Mesendoderm (in vitro differentiated cells): ENCODE data around the gene CASP2.

Experiments
- DNase-seq: peaks from one replicate; pipeline ENCODE4 v3.0.0; 2013
- H2AK5ac ChIP-seq: 2 replicates; pipeline ENCODE4 v1.6.1; 2013; ENCODE audit warnings: low read length, inconsistent platforms
- H2BK120ac ChIP-seq: 2 replicates; pipeline ENCODE4 v1.6.1; 2013; ENCODE audit warnings: low read depth, mild to moderate bottlenecking, low read length, moderate library complexity, mixed read lengths
- H2BK15ac ChIP-seq: replicated peaks from 2 replicates; pipeline ENCODE4 v1.6.1; 2013; ENCODE audit warnings: low read depth, mild to moderate bottlenecking, moderate library complexity
- H2BK5ac ChIP-seq: 2 replicates; pipeline ENCODE4 v1.6.1; 2013; ENCODE audit warnings: low read length, inconsistent platforms
- H3K18ac ChIP-seq: 2 replicates; pipeline ENCODE4 v1.6.1; 2013; ENCODE audit warnings: mild to moderate bottlenecking, low read length, mixed read lengths
- H3K23ac ChIP-seq: one replicate; pipeline ENCODE4 v1.6.1; 2013; ENCODE audit warnings: low read length
- H3K27ac ChIP-seq: 2 replicates; pipeline ENCODE4 v1.5.1; 2013; ENCODE audit warnings: low read depth, mild to moderate bottlenecking, inconsistent platforms, low read length, moderate library complexity
- H3K27me3 ChIP-seq: 2 replicates; pipeline ENCODE4 v1.6.1; 2013; ENCODE audit warnings: low read length, control low read depth, mild to moderate bottlenecking, inconsistent platforms; ENCODE audit not compliant: insufficient read depth, poor library complexity
- H3K36me3 ChIP-seq: 2 replicates; pipeline ENCODE4 v1.6.1; 2013; ENCODE audit warnings: low read length, inconsistent platforms; ENCODE audit not compliant: control insufficient read depth, insufficient read depth
- H3K4ac ChIP-seq: one replicate; pipeline ENCODE4 v1.6.1; 2013; ENCODE audit warnings: low read depth, mild to moderate bottlenecking, low read length, moderate library complexity
- H3K4me1 ChIP-seq: 2 replicates; pipeline ENCODE4 v1.6.1; 2013; ENCODE audit warnings: low read depth, low read length, inconsistent platforms; ENCODE audit not compliant: control insufficient read depth
- H3K4me2 ChIP-seq: 2 replicates; pipeline ENCODE4 v1.6.1; 2013; ENCODE audit warnings: low read length
- H3K4me3 ChIP-seq: 2 replicates; pipeline ENCODE4 v1.5.1; 2013; ENCODE audit warnings: mild to moderate bottlenecking, low read length
- H3K56ac ChIP-seq: one replicate; pipeline ENCODE4 v1.6.1; 2013; ENCODE audit warnings: low read length
- H3K79me1 ChIP-seq: 2 replicates; pipeline ENCODE4 v1.6.1; 2013; ENCODE audit warnings: low read length, inconsistent platforms
- H3K79me2 ChIP-seq: 2 replicates; pipeline ENCODE4 v1.6.1; 2013; ENCODE audit warnings: mild to moderate bottlenecking, low read length; ENCODE audit not compliant: control insufficient read depth, insufficient read depth
- H3K9ac ChIP-seq: 2 replicates; pipeline ENCODE4 v1.6.1; 2013; ENCODE audit warnings: low read length, inconsistent platforms
- H4K5ac ChIP-seq: one replicate; pipeline ENCODE4 v1.6.1; 2013; ENCODE audit warnings: low read length
- H4K8ac ChIP-seq: one replicate; pipeline ENCODE4 v1.6.1; 2013; ENCODE audit warnings: low read depth, mild to moderate bottlenecking, control low read depth, low read length, moderate library complexity
- WGBS: extraction: QIAGEN DNeasy Blood & Tissue Kit; methylation state at CpG from one replicate; pipeline ENCODE4 v1.1.7; 2013; ENCODE audit warnings: low lambda C conversion rate, missing lambda C conversion rate; ENCODE audit not compliant: insufficient coverage; ENCODE audit errors: extremely low coverage; 5-methylcytosine and 5-hydroxymethylcytosine counted together

CASP2 gene

DNA sequence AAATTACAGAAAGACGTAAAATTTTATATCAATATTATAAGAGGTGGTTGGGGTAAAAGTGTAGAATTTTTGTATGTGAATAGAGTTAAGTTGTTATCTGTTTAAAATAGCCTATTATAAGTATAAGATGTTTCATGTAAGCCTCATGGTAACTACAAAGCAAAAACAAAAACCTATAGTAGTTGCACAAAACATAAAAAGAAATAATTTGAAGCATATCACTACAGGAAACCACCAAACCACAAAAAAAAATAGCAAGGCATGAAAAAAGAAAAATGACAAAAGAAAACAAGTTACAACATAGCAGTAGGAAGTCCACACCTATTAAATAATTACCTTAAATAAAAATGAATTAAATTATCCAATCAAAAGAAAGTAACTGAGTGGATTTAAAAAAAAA lies 37.3 kb upstream of the CASP2 start:
- H3K27ac ChIP-seq, result no peak overlapping the region
- no peak overlapping the region for H2BK15ac ChIP-seq
- H3K9ac ChIP-seq, result no peak overlapping the region
- no peaks in the 10 kb centered on the region for H3K79me2 ChIP-seq
- 100% methylated on average over 1 of the region's 1 CpG for WGBS
- no peak overlapping the region for H2AK5ac ChIP-seq
- H3K4ac ChIP-seq, result no peak overlapping the region
- H2BK5ac ChIP-seq, result no peak overlapping the region
- H3K79me1 ChIP-seq, result no peaks in the 10 kb centered on the region
- H3K4me1 ChIP-seq, result no peaks in the 10 kb centered on the region
- H2BK120ac ChIP-seq, result no peak overlapping the region
- no peak overlapping the region for H3K23ac ChIP-seq
- no peak overlapping the region for H3K4me2 ChIP-seq
- no peaks in the 10 kb centered on the region for H3K36me3 ChIP-seq
- H3K27me3 ChIP-seq, result no peaks in the 10 kb centered on the region
- no peak for DNase-seq
- no peak overlapping the region for H3K18ac ChIP-seq
- H4K5ac ChIP-seq, result no peak overlapping the region
- no peak overlapping the region for H3K56ac ChIP-seq
- no peak overlapping the region for H3K4me3 ChIP-seq
- no peak overlapping the region for H4K8ac ChIP-seq

DNA sequence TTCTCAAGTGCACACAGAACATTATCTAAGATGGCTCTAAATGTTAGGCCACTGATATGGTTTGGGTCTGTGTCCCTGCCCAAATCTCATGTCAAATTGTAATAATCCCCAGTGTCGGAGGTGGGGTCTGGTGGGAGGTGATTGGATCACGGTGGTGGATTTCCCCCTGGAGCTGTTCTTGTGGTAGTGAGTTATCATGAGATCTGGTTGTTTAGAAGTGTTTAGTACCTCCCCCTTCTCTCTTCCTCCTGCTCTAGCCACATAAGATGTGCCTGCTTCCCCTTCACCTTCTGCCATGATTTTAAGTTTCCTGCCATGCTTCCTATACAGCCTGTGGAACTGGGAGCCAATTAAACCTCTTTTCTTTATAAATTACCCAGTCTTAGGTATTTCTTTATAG lies 36.1 kb upstream of the CASP2 start:
- Histone ChIP-seq H3K79me1 (no peaks in the 10 kb centered on the region), H2BK120ac (no peak overlapping the region), H2AK5ac (no peak overlapping the region), H4K5ac (no peak overlapping the region), H2BK5ac (no peak overlapping the region), H3K79me2 (no peaks in the 10 kb centered on the region), H3K4me2 (no peak overlapping the region), H3K9ac (no peak overlapping the region), H3K18ac (no peak overlapping the region), H3K4ac (no peak overlapping the region), H2BK15ac (no peak overlapping the region), H3K27me3 (no peaks in the 10 kb centered on the region), H3K56ac (no peak overlapping the region), H3K23ac (no peak overlapping the region), H3K36me3 (no peaks in the 10 kb centered on the region), H4K8ac (no peak overlapping the region), H3K4me1 (no peaks in the 10 kb centered on the region), H3K27ac (no peak overlapping the region), H3K4me3 (no peak overlapping the region)
- WGBS, result no CpG with 5 or more reads among the region's 2 CpGs
- no peak for DNase-seq

DNA sequence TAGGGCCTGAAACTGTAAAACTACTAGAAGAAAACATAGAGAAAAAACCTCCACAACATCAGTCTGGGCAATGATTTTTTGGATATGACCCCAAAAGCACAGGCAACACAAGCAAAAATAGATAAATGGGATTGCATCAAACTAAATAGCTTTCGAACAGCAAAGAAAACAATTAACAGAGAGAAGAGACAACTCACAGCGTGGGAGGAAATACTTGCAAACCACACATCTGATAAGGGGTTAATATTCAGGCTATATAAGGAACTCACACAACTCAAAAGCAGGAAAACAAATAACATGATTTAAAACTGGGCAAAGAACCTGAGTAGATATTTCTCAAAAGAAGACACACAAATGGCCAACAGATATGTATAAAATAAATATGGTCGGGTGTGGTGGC lies 32.6 kb upstream of the CASP2 start:
- Histone ChIP-seq H3K27me3 (no peaks in the 10 kb centered on the region), H3K4me3 (no peak overlapping the region), H3K9ac (no peak overlapping the region), H3K18ac (no peak overlapping the region), H2BK15ac (no peak overlapping the region), H3K4me1 (no peaks in the 10 kb centered on the region), H4K5ac (no peak overlapping the region), H3K4me2 (no peak overlapping the region), H3K79me2 (no peaks in the 10 kb centered on the region), H3K4ac (no peak overlapping the region), H3K36me3 (no peaks in the 10 kb centered on the region), H4K8ac (no peak overlapping the region), H3K79me1 (no peaks in the 10 kb centered on the region), H2BK5ac (no peak overlapping the region), H2AK5ac (no peak overlapping the region), H2BK120ac (no peak overlapping the region), H3K23ac (no peak overlapping the region), H3K27ac (no peak overlapping the region), H3K56ac (no peak overlapping the region)
- WGBS, result no CpG with 5 or more reads among the region's 3 CpGs
- no peak for DNase-seq

DNA sequence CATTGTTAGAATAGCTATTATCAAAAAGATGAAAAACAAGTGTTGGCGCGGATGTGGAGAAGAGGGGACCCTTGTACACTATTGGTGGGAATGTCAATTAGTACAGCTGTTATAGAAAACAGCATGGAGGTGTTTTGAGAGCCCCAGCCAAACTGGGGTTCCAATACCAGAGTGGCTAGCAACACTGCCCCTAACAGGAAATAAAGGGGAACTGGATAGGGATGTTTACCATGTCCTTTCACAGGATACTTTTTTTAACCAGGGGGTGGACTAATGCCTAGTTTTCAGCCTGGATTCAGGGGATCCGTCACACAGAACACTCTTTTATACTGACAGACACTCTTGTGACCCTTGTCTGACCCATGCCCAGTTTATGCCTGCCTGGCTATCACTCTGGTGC lies 31.8 kb upstream of the CASP2 start:
- Histone ChIP-seq H3K4me1 (no peaks in the 10 kb centered on the region), H3K4ac (no peak overlapping the region), H3K4me2 (no peak overlapping the region), H2BK5ac (no peak overlapping the region), H2BK15ac (no peak overlapping the region), H3K79me1 (no peaks in the 10 kb centered on the region), H3K56ac (no peak overlapping the region), H2AK5ac (no peak overlapping the region), H2BK120ac (no peak overlapping the region), H3K79me2 (no peaks in the 10 kb centered on the region), H3K9ac (no peak overlapping the region), H3K27me3 (no peaks in the 10 kb centered on the region), H4K5ac (no peak overlapping the region), H3K4me3 (no peak overlapping the region), H3K36me3 (no peaks in the 10 kb centered on the region), H3K23ac (no peak overlapping the region), H4K8ac (no peak overlapping the region), H3K27ac (no peak overlapping the region), H3K18ac (no peak overlapping the region)
- no CpG with 5 or more reads among the region's 3 CpGs for WGBS
- DNase-seq, result no peak

DNA sequence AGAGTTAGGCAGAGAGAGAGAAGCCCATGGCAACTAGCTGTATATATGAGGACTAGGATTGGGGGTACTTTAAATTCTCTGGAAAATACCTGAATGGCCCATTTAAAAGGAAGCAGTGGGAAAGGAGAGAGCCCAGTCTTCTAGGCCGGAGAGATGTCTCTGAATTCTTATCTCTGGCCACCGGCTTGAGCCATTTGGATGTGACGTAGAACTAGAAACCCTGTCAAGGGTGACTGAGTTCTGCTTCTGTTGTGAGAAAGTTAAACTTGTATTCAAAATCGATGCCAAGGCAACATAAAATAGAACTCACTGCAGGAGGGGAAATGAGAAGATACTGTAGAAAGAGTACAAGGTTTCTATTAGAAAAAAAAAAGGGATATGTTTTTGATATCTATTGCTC lies 31.2 kb upstream of the CASP2 start:
- H3K56ac ChIP-seq, result no peak overlapping the region
- no peak overlapping the region for H4K8ac ChIP-seq
- no peak overlapping the region for H3K4ac ChIP-seq
- no peaks in the 10 kb centered on the region for H3K4me1 ChIP-seq
- no CpG with 5 or more reads among the region's 4 CpGs for WGBS
- no peak overlapping the region for H3K4me2 ChIP-seq
- H2BK15ac ChIP-seq, result no peak overlapping the region
- H3K4me3 ChIP-seq, result no peak overlapping the region
- no peak overlapping the region for H3K23ac ChIP-seq
- no peaks in the 10 kb centered on the region for H3K27me3 ChIP-seq
- no peak for DNase-seq
- H3K79me2 ChIP-seq, result no peaks in the 10 kb centered on the region
- no peak overlapping the region for H3K18ac ChIP-seq
- H3K27ac ChIP-seq, result no peak overlapping the region
- H2BK5ac ChIP-seq, result no peak overlapping the region
- H3K36me3 ChIP-seq, result no peaks in the 10 kb centered on the region
- no peak overlapping the region for H2BK120ac ChIP-seq
- no peak overlapping the region for H3K9ac ChIP-seq
- no peak overlapping the region for H2AK5ac ChIP-seq
- H3K79me1 ChIP-seq, result no peaks in the 10 kb centered on the region
- no peak overlapping the region for H4K5ac ChIP-seq

DNA sequence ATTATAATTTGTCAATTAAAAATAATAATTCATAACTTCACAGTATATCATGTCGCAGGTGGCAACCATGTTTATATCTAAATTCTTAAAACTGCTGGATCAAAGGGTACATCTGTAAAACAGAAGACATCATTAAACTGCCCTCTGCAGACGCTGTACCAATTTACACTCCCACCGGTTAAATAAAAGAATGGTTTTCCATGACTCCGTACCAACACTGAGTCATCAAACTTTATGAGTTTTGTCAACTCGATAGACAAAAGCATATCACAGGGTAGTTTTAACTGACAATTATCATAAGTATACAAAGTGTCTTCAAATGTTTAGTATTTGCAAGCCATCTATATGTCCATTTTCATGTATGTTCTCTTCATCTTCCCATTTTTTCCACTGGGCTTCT lies 30.6 kb upstream of the CASP2 start:
- no peak overlapping the region for H3K23ac ChIP-seq
- no peak overlapping the region for H3K9ac ChIP-seq
- DNase-seq, result no peak
- WGBS, result 100% methylated on average over 1 of the region's 5 CpGs
- no peaks in the 10 kb centered on the region for H3K79me2 ChIP-seq
- no peak overlapping the region for H3K56ac ChIP-seq
- H3K79me1 ChIP-seq, result no peaks in the 10 kb centered on the region
- H2BK120ac ChIP-seq, result no peak overlapping the region
- H3K27me3 ChIP-seq, result no peaks in the 10 kb centered on the region
- H2BK5ac ChIP-seq, result no peak overlapping the region
- no peak overlapping the region for H3K4ac ChIP-seq
- no peak overlapping the region for H3K27ac ChIP-seq
- H3K4me2 ChIP-seq, result no peak overlapping the region
- no peak overlapping the region for H3K18ac ChIP-seq
- H2AK5ac ChIP-seq, result no peak overlapping the region
- no peak overlapping the region for H4K8ac ChIP-seq
- H3K4me1 ChIP-seq, result no peaks in the 10 kb centered on the region
- H3K4me3 ChIP-seq, result no peak overlapping the region
- H4K5ac ChIP-seq, result no peak overlapping the region
- no peak overlapping the region for H2BK15ac ChIP-seq
- H3K36me3 ChIP-seq, result no peaks in the 10 kb centered on the region
